PC-9 (cell line): Measurements from ENCODE around the gene ADGRG7. TPM values are rescaled to one million over a fixed set of nuclear protein-coding genes. Genes with fewer than 3 reads are reported as not detected.
A peak's percentile ranks its signal among the peaks of the same experiment; 100 is the strongest.

Experiments used
- BruUV-seq: library from RNA; stranded (reverse); fragments of 400-500 nt; replicated peaks from 2 replicates; lab custom pipeline; 2021; lab: Mats Ljungman, UMichigan
- CTCF ChIA-PET: fragments of 300-600 bp; sonication (Branson Sonifier 250); formaldehyde crosslinking; loops from one replicate; lab custom pipeline; 2022; ENCODE audit warnings: antibody characterized with exemption; lab: Charles Lee
- POLR2A ChIA-PET: fragments of 300-600 bp; sonication (Branson Sonifier 250); formaldehyde crosslinking; loops from one replicate; lab custom pipeline; 2022; ENCODE audit warnings: antibody characterized with exemption; ENCODE audit not compliant: unreplicated experiment; lab: Charles Lee
- DNase-seq, 2 experiments: peaks; one replicate each; pipeline versions ENCODE4 v3.0.0 to v3.0.0-alpha.2; 2015 to 2022; ENCODE audit warnings: mixed read lengths in 1 of 2
- H2AFZ ChIP-seq: fragments of 200-600 bp; sonication (generic); 2 replicates; pipeline ENCODE4 v1.8.1; 2017; ENCODE audit warnings: antibody characterized with exemption
- H3F3A ChIP-seq: fragments of 200-600 bp; sonication (generic); 2 replicates; pipeline ENCODE4 v1.8.1; 2017; ENCODE audit warnings: antibody characterized with exemption, mild to moderate bottlenecking, low read depth; ENCODE audit not compliant: insufficient read depth
- H3K27ac ChIP-seq: fragments of 200-600 bp; sonication (generic); 2 replicates; pipeline ENCODE4 v1.6.1; 2016; ENCODE audit warnings: mixed run types
- H3K27me3 ChIP-seq: fragments of 200-600 bp; sonication (generic); 2 replicates; pipeline ENCODE4 v1.6.1; 2016; ENCODE audit warnings: low read depth, mixed run types; ENCODE audit not compliant: insufficient read depth
- H3K36me3 ChIP-seq: fragments of 200-600 bp; sonication (generic); 2 replicates; pipeline ENCODE4 v1.6.1; 2016; ENCODE audit warnings: low read depth, mixed run types
- H3K4me1 ChIP-seq: fragments of 200-600 bp; sonication (generic); replicated peaks from 2 replicates; pipeline ENCODE4 v1.6.1; 2016; ENCODE audit warnings: mixed run types; ENCODE audit not compliant: insufficient read depth
- H3K4me2 ChIP-seq: fragments of 200-600 bp; sonication (generic); 2 replicates; pipeline ENCODE4 v1.6.1; 2017; ENCODE audit warnings: mixed run types
- H3K4me3 ChIP-seq: fragments of 200-600 bp; sonication (generic); 2 replicates; pipeline ENCODE4 v1.6.1; 2016; ENCODE audit warnings: mixed run types
- H3K79me2 ChIP-seq: fragments of 200-600 bp; sonication (generic); 2 replicates; pipeline ENCODE4 v1.6.1; 2017; ENCODE audit warnings: low read depth, mixed run types
- H3K9me2 ChIP-seq: fragments of 200-600 bp; sonication (generic); 2 replicates; pipeline ENCODE4 v1.8.1; 2017; ENCODE audit warnings: mild to moderate bottlenecking; ENCODE audit not compliant: insufficient read depth
- H3K9me3 ChIP-seq: fragments of 200-600 bp; sonication (generic); 2 replicates; pipeline ENCODE4 v1.8.1; 2016; ENCODE audit warnings: low read depth; ENCODE audit not compliant: insufficient read depth
- H4K20me1 ChIP-seq: fragments of 200-600 bp; sonication (generic); 2 replicates; pipeline ENCODE4 v1.8.1; 2017; ENCODE audit not compliant: insufficient read depth
- CTCF ChIP-seq: fragments of 200-600 bp; sonication (generic); conservative IDR thresholded peaks from 2 replicates; pipeline ENCODE4 v1.6.1; 2017; ENCODE audit warnings: mixed run types, antibody characterized with exemption, mild to moderate bottlenecking, moderate library complexity
- EZH2 ChIP-seq: fragments of 200-600 bp; sonication (generic); IDR thresholded peaks from 2 replicates; pipeline ENCODE4 v1.8.0; 2017; ENCODE audit warnings: antibody characterized with exemption, low read depth
- intact Hi-C: fragments of 100-400 bp; cut with micrococcal nuclease; formaldehyde crosslinking; loops from one replicate; pipeline ENCODE4 v1.10.0; 2022; ENCODE audit not compliant: unreplicated experiment
- total RNA-seq: library from RNA; stranded (reverse); gene quantifications from 2 replicates; pipeline ENCODE4 v1.2.3, GENCODE V29; 2021

The ADGRG7 gene
- total RNA-seq, 1 experiment from 2014 or later: not detected

DNA sequence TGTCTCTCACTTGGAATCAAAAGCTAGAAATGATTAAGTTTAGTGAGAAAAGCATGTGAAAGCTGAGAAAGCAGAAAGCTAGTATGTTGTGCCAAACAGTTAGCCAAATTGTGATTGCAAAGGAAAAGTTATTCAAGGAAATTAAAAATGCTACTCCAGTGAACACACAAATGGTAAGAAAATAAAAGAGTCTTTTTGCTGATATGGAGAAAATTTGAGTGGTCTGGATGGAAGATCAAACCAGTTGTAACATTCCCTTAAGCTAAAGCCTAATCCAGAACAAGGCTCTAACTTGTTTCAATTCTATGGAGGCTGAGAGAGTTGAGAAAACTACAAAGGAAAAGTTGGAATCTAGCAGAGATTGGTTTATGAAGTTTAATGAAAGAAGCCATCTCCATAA, 11.8 kb downstream of the ADGRG7 start:
- intact Hi-C loops: no loop called here
- Histone ChIP-seq H3K36me3 (no peaks in the 10 kb centered on the region), H3K79me2 (no peaks in the 10 kb centered on the region), H3K9me3 (no peaks in the 10 kb centered on the region), H3K9me2 (no peaks in the 10 kb centered on the region), H4K20me1 (no peaks in the 10 kb centered on the region), H3K27ac (no peak overlapping the region), H3K4me2 (no peak overlapping the region), H2AFZ (no peak overlapping the region), H3K27me3 (no peaks in the 10 kb centered on the region), H3F3A (no peaks in the 10 kb centered on the region), H3K4me1 (no peaks in the 10 kb centered on the region), H3K4me3 (no peak overlapping the region)
- ChIA-PET CTCF (no interaction called here), POLR2A (interaction anchor here (0.6 kb wide), 1 partner anchor 131 kb away, joined by 10 read pairs; no protein-coding TSS in a partner anchor)
- BruUV-seq: no TSS peak
- DNase-seq: no peak
- TF ChIP-seq EZH2 (no peak), CTCF (no peak)

DNA sequence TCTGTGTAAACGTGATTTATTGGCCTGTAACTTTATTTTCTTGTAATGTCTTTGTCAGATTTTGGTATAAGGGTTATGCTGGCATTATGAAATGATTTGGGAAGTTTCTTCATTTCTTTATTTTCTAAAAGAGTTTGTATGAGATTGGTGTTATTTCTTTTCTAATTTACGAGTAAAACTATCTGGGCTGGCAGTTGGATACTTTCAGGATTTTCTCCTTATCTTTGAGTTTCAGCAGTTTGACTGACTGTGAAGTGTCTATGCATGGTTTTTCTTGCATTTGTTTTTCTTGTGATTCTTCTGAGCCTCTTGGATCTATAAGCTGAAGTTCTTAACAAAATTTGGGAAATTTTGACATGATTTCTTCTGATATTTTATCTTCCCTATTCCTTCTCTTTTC, 18.1 kb downstream of the ADGRG7 start:
- no peaks in the 10 kb centered on the region for H4K20me1 ChIP-seq
- no peaks in the 10 kb centered on the region; the same call in 1 of the 2 replicates for H3K9me3 ChIP-seq
- intact Hi-C loops: no loop called here
- no peaks in the 10 kb centered on the region for H3K79me2 ChIP-seq
- TF ChIP-seq CTCF: no peak
- no peak overlapping the region for H2AFZ ChIP-seq
- no peaks in the 10 kb centered on the region for H3F3A ChIP-seq
- DNase-seq: no peak
- no peak overlapping the region for H3K4me3 ChIP-seq
- H3K4me1 ChIP-seq: no peaks in the 10 kb centered on the region
- H3K27ac ChIP-seq: no peak overlapping the region
- ChIA-PET CTCF (no interaction called here), POLR2A (no interaction called here)
- H3K4me2 ChIP-seq: no peak overlapping the region
- H3K9me2 ChIP-seq: no peaks in the 10 kb centered on the region
- no peaks in the 10 kb centered on the region for H3K36me3 ChIP-seq
- no TSS peak for BruUV-seq
- H3K27me3 ChIP-seq: no peaks in the 10 kb centered on the region

DNA sequence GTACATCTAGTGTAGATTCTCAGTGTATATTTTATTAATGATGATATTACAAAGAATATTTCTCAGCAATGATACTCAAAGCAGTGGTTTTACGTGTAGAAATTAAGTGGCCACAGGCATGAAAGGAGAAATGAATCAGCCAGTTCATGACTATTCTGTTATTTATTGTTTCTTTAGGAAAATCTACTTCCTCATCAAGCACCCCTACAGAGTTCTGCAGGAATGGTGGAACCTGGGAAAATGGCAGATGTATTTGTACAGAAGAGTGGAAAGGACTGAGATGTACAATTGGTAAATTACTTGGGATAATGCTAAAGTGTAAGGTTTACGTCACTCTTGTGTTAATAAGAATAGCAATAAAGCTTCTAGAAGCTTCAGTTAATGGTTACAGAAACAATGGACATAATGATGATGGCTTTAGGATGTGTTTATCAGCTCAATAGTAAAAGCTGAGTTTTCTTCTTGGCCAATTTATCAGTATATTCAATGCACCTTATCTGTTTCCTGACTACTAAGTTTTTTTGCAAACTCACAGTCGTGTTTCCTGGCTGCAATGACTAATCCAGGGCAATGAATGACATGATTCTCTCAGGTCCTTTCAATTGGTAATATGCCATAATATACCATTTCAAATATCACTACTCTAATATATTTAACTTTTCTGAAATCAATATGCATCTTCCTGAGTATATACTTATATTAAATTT, 20.2 kb downstream of the ADGRG7 start:
- no peaks in the 10 kb centered on the region; the same call in 1 of the 2 replicates for H3K9me2 ChIP-seq
- intact Hi-C loops: no loop called here

More for the DNA sequence above, 20.2 kb downstream of the ADGRG7 start:
- BruUV-seq: no TSS peak
- peak in 1 of 2 experiments; percentile 31 for DNase-seq
- Histone ChIP-seq H2AFZ (no peak overlapping the region; the same call in 1 of the 2 replicates), H3K4me2 (no peak overlapping the region), H3K4me1 (no peaks in the 10 kb centered on the region), H3K27me3 (no peaks in the 10 kb centered on the region), H3K9me3 (no peaks in the 10 kb centered on the region; the same call in 1 of the 2 replicates), H3K79me2 (no peaks in the 10 kb centered on the region), H3K27ac (no peak overlapping the region), H3K4me3 (no peak overlapping the region), H4K20me1 (no peaks in the 10 kb centered on the region), H3K36me3 (no peaks in the 10 kb centered on the region), H3F3A (no peaks in the 10 kb centered on the region)
- ChIA-PET CTCF (no interaction called here), POLR2A (no interaction called here)
- TF ChIP-seq CTCF: no peak
- no peak for TF ChIP-seq EZH2
